NCI-H226 (cell line): Measurements from ENCODE around the gene CALHM4.
A peak's percentile ranks its signal among the peaks of the same experiment; 100 is the strongest.

ENCODE experiments used
- DNase-seq: peaks from one replicate; pipeline ENCODE4 v3.0.0-alpha.2; 2015

Gene CALHM4

GRCh38 chr6:116553451-116553850, at the start of gene CALHM4:
Gene CALHM4, plus strand, starts transcription at chr6:116553751. Its CDS starts 43 bp downstream, at chr6:116553794.
- DNase-seq: no peak

- DNase-seq: no peak
These were observed 46.2 kb upstream of the CALHM4 start for GRCh38 chr6:116507324-116507723.

GRCh38 chr6:116508527-116508926, 45.0 kb upstream of the CALHM4 start:
- DNase-seq: no peak

GRCh38 chr6:116511424-116512110, 42.0 kb upstream of the CALHM4 start, which contains the start of gene CALHM5:
Gene CALHM5, plus strand, starts transcription at chr6:116511639. Its CDS starts 58 bp downstream, at chr6:116511697.
- peak; percentile 79 for DNase-seq

- no peak for DNase-seq
These were observed 41.4 kb upstream of the CALHM4 start for GRCh38 chr6:116512111-116512559.

GRCh38 chr6:116512734-116513133, 40.8 kb upstream of the CALHM4 start:
- no peak for DNase-seq

GRCh38 chr6:116513224-116513875, 40.2 kb upstream of the CALHM4 start:
- no peak for DNase-seq

- DNase-seq: no peak
These were observed 39.4 kb upstream of the CALHM4 start for GRCh38 chr6:116514111-116514510.

- no peak for DNase-seq
These were observed 38.4 kb upstream of the CALHM4 start for GRCh38 chr6:116515141-116515540.

- DNase-seq: no peak
These were observed 34.8 kb upstream of the CALHM4 start for GRCh38 chr6:116518621-116519368.

- no peak for DNase-seq
These were observed 30.7 kb upstream of the CALHM4 start for GRCh38 chr6:116522896-116523295.

- DNase-seq: no peak
These were observed 29.3 kb upstream of the CALHM4 start for GRCh38 chr6:116524236-116524635.

GRCh38 chr6:116528133-116528532, 25.4 kb upstream of the CALHM4 start:
- no peak for DNase-seq

GRCh38 chr6:116528780-116529179, 24.8 kb upstream of the CALHM4 start:
- DNase-seq: peak; percentile 38

- no peak for DNase-seq
These were observed 23.9 kb upstream of the CALHM4 start for GRCh38 chr6:116529466-116530290.

- DNase-seq: no peak
These were observed 23.1 kb upstream of the CALHM4 start for GRCh38 chr6:116530436-116530835.

GRCh38 chr6:116531675-116532570, 21.6 kb upstream of the CALHM4 start:
- peak; percentile 31 for DNase-seq

- DNase-seq: no peak
These were observed 20.2 kb upstream of the CALHM4 start for GRCh38 chr6:116533233-116533957.

- DNase-seq: no peak
These were observed 18.4 kb upstream of the CALHM4 start for GRCh38 chr6:116535109-116535508.

GRCh38 chr6:116536216-116536621, 17.3 kb upstream of the CALHM4 start:
- no peak for DNase-seq

GRCh38 chr6:116542426-116542825, 11.1 kb upstream of the CALHM4 start:
- DNase-seq: no peak
